HepG2 (cell line): ENCODE data around the gene ARID3C. TPM values are rescaled to one million over a fixed set of nuclear protein-coding genes. Genes with fewer than 3 reads are reported as not detected.

Experiments used
- ATAC-seq: fragments of 200-7000 bp; cut with Tn5 transposase; 3 replicates; pipeline ENCODE4 v1.9.1; 2020; ENCODE audit warnings: mild to moderate bottlenecking, moderate library complexity
- BruUV-seq: library from RNA; stranded (reverse); fragments of 400-500 nt; replicated peaks from 2 replicates; lab custom pipeline; 2021; lab: Mats Ljungman, UMichigan
- CTCF ChIA-PET: fragments of 300-600 bp; formaldehyde crosslinking; extraction: SDS; loops from one replicate; lab custom pipeline; 2021; ENCODE audit warnings: low total read pairs, inconsistent platforms, low intra/inter-chr PET ratio; lab: Yijun Ruan, JAX
- POLR2A ChIA-PET: fragments of 350-600 bp; sonication (Branson Sonifier 250); formaldehyde crosslinking; loops from one replicate; lab custom pipeline; 2020; ENCODE audit warnings: antibody characterized with exemption, inconsistent platforms; lab: Yijun Ruan, JAX
- DNase-seq: peaks from one replicate; pipeline ENCODE4 v3.0.0-alpha.2; 2015; ENCODE audit warnings: low spot score
- FAIRE-seq: peaks from 3 replicates; lab custom pipeline; 2011; peaks lifted over from hg19 to GRCh38; lab: Jason Lieb, UNC
- H2AFZ ChIP-seq: one replicate; pipeline ENCODE4 v1.6.1; 2011; ENCODE audit warnings: low read length, inconsistent platforms
- H3K27ac ChIP-seq: fragments of 300-600 bp; 3 replicates; pipeline ENCODE4 v1.8.0; 2011; ENCODE audit warnings: mixed run types, mild to moderate bottlenecking, mixed read lengths, low read length, inconsistent platforms; ENCODE audit not compliant: insufficient read depth; ENCODE audit errors: extremely low read length
- H3K27me3 ChIP-seq, 2 experiments: fragments of 200-600 bp in 1 of 2; 2 replicates in 1 of 2; 3 replicates in 1 of 2; pipeline versions ENCODE4 v1.6.0 to v1.8.0; 2011; ENCODE audit warnings: low read length in 2 of 2, mild to moderate bottlenecking in 2 of 2, moderate library complexity in 2 of 2, inconsistent platforms in 1 of 2; ENCODE audit not compliant: insufficient read depth in 2 of 2, control insufficient read depth in 1 of 2
- H3K36me3 ChIP-seq, 2 experiments: fragments of 200-600 bp in 1 of 2; replicated peaks in 1 of 2; 2 replicates in 1 of 2; 3 replicates in 1 of 2; pipeline versions ENCODE4 v1.5.1 to v1.8.0; 2011; ENCODE audit warnings: low read length in 2 of 2, inconsistent platforms in 1 of 2; ENCODE audit not compliant: insufficient read depth in 2 of 2, control insufficient read depth in 1 of 2
- H3K4me1 ChIP-seq: 2 replicates; pipeline ENCODE4 v1.5.1; 2012; ENCODE audit warnings: low read length, inconsistent platforms; ENCODE audit not compliant: insufficient read depth
- H3K4me2 ChIP-seq: 2 replicates; pipeline ENCODE4 v1.6.0; 2011; ENCODE audit warnings: low read depth, low read length, inconsistent platforms
- H3K4me3 ChIP-seq, 3 experiments: fragments of 200-600 bp in 1 of 3; sonication (generic), shearing (Covaris generic) in 1 of 3; replicated peaks in 1 of 3; 2 replicates each; pipeline ENCODE4 v1.5.1; 2011 to 2016; ENCODE audit warnings: low read length in 3 of 3, inconsistent platforms in 2 of 3, low read depth in 2 of 3, mild to moderate bottlenecking in 2 of 3, control low read depth in 1 of 3, mixed read lengths in 1 of 3; ENCODE audit not compliant: insufficient read depth in 1 of 3
- H3K79me2 ChIP-seq: one replicate; pipeline ENCODE4 v1.6.1; 2011; ENCODE audit warnings: low read length, inconsistent platforms; ENCODE audit not compliant: insufficient read depth
- H3K9ac ChIP-seq: 2 replicates; pipeline ENCODE4 v1.6.0; 2011; ENCODE audit warnings: mild to moderate bottlenecking, low read depth, low read length, inconsistent platforms; ENCODE audit not compliant: insufficient read depth
- H3K9me3 ChIP-seq: 2 replicates; pipeline ENCODE4 v1.5.1; 2012; ENCODE audit warnings: mild to moderate bottlenecking, low read length
- H4K20me1 ChIP-seq: 2 replicates; pipeline ENCODE4 v1.6.0; 2011; ENCODE audit warnings: inconsistent platforms, mild to moderate bottlenecking, low read length, moderate library complexity; ENCODE audit not compliant: insufficient read depth
- ZNF770 ChIP-seq: sonication (generic); formaldehyde crosslinking; IDR thresholded peaks from 2 replicates; pipeline ENCODE4 v1.5.0; 2020; ENCODE audit warnings: mild to moderate bottlenecking, missing genetic modification reagents
- in situ Hi-C: cut with HindIII; loops from 2 replicates; pipeline ENCODE4 v1.10.0; 2017; ENCODE audit warnings: low pct_unique_long_range_greater_than_20kb; ENCODE audit not compliant: extremely low pct_ligation_motif_present
- intact Hi-C: fragments of 100-400 bp; cut with micrococcal nuclease; formaldehyde crosslinking; loops from one replicate; pipeline ENCODE4 v1.10.0; 2022; ENCODE audit not compliant: unreplicated experiment
- polyA plus RNA-seq, 8 experiments: library from polyadenylated mRNA; depleted of rRNA in 3 of 8; stranded (reverse) in 7 of 8; unstranded in 1 of 8; fragments of >200 nt; fragmentation: Illumina TruSeq in 4 of 8; extraction: Trizol in 4 of 8; gene quantifications; 2 replicates each; pipeline versions ENCODE4 v1.2.1 to v1.2.3, GENCODE V29; 2011 to 2016; ENCODE audit warnings: low read depth in 4 of 8, missing spikeins in 1 of 8, mixed read lengths in 1 of 8; ENCODE audit not compliant: insufficient read depth in 1 of 8
- total RNA-seq, 5 experiments: library from RNA; depleted of rRNA; stranded (reverse); fragments of >200 nt; fragmentation: Illumina TruSeq; extraction: Trizol; gene quantifications; 2 replicates each; pipeline ENCODE4 v1.2.3, GENCODE V29; 2016; ENCODE audit warnings: low read depth in 1 of 5

The ARID3C gene
- total and polyA plus RNA-seq, 2 of the 13 experiments (the other 11 are each of a cell fraction or from before 2014, with no cell fraction given) = not detected

- no peak for TF ChIP-seq ZNF770 (CRISPR knock-in tag)
These were observed 22.0 kb downstream of the ARID3C start (continued) for GRCh38 chr9:34606905-34607304.

GRCh38 chr9:34606190-34606589, 22.7 kb downstream of the ARID3C start:
- Histone ChIP-seq H4K20me1 (no peaks in the 10 kb centered on the region; the same call in 1 of the 2 replicates), H3K4me2 (no peak overlapping the region), H3K36me3 (no peaks in the 10 kb centered on the region), H3K4me3 (no peak overlapping the region), H3K9ac (no peak overlapping the region), H3K9me3 (no peaks in the 10 kb centered on the region), H3K27me3 (no peaks in the 10 kb centered on the region), H3K27ac (no peak overlapping the region), H3K4me1 (peaks cover 24% of the 10 kb centered on the region), H3K79me2 (peaks cover under 1% of the 10 kb centered on the region), H2AFZ (no peak overlapping the region)
- ATAC-seq (no peak), DNase-seq (no peak), FAIRE-seq (no peak)
- in situ Hi-C loops = no loop called here
- TF ChIP-seq ZNF770 (CRISPR knock-in tag) = no peak
- POLR2A ChIA-PET = interaction anchor here (1.3 to 1.5 kb wide), 2 partner anchors 32 to 40 kb away, joined by 5 read pairs; partner anchors contain the start of genes GALT and SIGMAR1
- intact Hi-C loops = no loop called here
- no TSS peak for BruUV-seq
- CTCF ChIA-PET = no interaction called here
